CD4-positive, alpha-beta T cell treated with Interleukin-10 for 1 hour (primary cell): ENCODE results near the gene GLYR1.
A peak's percentile ranks its signal among the peaks of the same experiment; 100 is the strongest.
"Not testable (repeated sequence)": the region's sequence is repeated elsewhere in the genome, so short reads cannot be mapped to it uniquely, and the experiment has no call there.

ENCODE experiments used
- DNase-seq: peaks from one replicate; pipeline ENCODE4 v3.0.0-alpha.2; 2020

Gene GLYR1

DNA sequence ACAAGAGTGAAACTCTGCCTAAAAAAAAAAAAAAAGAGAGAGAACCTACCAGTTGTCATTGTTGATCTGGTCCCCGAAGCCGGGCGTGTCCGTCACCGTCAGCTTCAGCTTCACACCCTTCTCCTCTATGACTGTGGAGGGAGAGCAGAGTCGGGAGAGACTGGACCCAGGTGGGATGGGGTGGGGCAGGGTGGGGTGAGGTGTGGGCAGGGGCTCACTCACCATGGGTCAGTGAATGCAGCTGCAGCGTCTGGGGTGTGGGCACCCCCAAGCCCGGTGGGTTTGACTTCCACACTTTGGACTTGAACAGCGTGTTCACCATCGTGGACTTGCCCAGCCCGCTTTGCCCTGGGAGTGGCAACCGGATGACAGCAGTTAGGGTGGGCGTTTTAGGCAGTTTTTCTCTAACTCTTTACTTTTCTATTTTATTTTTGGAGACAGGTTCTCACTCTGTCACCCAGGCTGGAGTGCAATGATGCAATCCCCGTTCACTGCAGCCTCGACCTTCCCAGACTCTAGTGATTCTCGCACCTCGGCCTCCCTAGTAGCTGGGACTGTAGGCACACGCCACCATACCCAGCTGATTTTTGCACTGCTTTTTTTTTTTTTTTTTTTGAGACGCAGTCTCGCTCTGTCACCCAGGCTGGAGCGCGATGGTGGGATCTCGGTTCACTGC lies 61.2 kb downstream of the GLYR1 start:
- DNase-seq: no peak

DNA sequence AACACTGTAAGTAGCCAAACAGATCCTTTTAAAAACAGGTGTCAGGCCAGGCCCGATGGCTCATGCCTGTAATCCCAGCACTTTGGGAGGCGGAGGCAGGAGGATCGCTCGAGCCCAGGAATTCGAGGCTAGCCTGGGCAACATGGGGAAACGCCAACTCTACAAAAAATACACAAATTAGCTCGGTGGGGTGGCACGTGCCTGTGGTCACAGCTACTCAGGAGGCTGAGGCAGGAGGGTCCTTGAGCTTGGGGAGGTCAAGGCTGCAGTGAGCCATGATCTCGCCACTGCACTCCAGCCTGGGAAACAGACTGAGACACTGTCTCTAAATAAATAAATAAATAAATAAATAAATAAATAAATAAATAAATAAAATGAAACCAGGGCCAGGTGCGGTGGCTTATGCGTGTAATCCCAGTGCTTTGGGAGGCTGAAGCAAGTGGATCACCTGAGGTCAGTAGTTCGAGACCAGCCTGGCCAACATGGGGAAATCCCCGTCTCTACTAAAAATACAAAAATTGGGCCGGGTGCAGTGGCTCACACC lies 62.6 kb downstream of the GLYR1 start:
- not testable (repeated sequence) for DNase-seq

DNA sequence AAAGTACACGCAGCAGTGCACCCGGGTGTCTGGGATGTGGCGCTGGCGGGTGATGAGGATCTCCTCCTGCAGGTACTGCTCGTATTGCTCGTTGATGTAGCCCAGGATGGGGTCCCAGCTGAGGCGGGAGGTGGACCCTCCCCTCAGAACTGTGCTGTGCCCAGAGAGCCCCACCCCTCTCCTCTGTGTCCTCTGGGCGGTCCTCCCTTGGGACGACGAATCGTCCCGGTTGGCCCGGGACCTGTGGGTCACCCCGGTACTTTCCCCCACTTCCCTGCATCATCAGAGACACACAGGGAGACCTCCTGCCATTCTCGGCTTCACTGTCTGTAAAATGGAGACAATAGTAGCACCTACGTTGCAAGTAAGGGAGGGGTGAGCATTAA lies 63.1 kb downstream of the GLYR1 start:
- no peak for DNase-seq

DNA sequence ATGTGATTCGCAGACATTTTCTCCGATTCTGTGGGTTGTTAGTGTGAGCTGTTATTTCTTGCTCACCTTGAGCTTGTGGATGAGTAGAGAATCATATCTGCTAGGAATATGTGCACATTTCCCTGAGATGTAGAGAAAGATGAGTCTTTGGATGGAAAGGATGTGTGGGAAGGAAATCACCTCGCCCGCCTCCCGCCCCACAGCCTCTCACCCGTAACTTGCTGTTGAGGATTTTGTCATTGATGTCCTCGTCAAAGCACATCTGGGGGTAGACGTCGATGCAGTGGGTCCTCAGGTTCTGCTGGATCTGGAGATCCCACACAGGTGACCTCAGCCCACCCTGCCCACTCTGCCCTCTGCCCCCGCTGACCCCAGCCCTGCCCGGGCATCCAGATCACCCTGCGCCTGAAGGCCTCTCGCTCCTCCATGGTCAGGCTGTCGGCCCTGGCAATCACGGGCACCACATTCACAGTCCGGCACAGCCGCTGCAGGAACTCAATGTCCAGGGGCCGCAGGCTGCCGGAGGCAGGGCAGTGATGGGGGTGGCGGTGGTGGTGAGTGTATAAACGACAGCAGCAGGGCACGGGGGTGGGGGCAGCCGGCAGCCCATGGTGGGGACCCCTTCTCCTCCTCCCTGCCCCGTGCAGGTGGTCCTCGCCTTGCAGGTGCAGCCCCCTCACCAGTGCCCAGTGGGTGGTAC lies 63.7 kb downstream of the GLYR1 start:
- no peak for DNase-seq

DNA sequence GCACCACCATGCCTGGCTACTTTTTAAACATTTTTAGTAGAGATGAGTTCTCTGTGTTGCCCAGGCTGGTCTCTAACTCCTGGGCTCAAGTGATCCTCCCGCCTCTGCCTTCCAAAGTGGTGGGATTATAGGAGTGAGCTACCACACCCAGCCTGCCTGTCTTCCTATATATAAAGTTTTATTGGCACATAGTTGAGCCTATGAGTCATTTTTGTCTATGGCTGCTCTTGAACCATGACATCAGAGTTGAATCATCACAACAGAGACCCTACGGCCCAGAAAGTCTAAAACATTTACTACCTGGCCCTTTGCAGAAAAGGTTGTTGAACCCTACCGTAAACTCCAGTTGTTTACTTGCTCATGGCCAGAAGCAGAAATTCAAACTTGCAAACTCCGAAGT lies 66.9 kb downstream of the GLYR1 start:
- DNase-seq: no peak

DNA sequence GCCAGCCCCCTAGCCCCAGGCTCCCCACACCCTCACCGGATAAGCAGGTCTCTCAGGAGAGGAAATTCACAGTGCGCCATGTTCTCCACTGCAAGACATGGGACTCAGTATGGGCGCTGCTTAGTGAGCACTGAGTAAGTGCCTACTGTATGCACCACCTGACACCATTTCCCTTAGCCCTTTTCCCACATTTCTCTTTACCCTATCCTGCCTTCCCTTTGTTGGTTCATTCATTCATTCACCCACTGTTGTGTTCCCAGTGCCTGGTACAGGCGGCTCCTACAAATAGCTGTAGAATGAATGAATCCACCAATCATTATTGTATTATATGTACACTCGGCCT lies 69.1 kb downstream of the GLYR1 start:
- DNase-seq: no peak

DNA sequence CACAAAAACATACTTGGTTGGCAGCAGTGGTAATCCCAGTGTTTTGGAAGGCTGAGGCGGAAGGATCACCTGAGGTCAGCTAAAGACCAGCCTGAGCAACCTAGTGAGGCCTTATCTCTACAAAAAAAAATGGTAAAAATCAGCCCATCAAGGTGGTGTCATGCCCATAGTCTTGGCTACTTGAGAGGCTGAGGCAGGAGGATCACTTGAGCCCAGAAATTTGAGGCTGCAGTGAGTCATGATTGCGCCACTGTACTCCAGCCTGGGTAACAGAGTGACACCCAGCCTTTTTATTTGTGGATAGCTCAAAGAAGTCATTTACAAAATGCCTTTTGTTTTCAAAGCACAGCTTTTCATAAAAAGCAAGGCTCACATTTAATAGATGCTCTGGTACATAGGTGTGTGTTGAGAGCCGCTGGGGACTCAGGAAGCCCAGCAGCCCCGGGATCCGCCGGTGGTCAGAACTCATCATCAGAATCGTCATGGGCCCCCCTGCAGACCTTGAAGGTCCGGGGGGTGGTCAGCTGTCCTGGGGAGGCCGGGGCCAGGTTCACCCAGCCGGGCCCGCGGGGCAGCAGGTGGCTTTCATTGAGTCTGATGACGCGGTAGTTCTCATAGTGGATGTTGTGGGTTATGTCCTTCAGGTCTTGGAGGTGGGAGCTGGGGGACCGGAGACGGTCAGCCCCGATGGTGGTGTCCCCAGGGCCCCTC lies 69.6 kb downstream of the GLYR1 start:
- no peak for DNase-seq

DNA sequence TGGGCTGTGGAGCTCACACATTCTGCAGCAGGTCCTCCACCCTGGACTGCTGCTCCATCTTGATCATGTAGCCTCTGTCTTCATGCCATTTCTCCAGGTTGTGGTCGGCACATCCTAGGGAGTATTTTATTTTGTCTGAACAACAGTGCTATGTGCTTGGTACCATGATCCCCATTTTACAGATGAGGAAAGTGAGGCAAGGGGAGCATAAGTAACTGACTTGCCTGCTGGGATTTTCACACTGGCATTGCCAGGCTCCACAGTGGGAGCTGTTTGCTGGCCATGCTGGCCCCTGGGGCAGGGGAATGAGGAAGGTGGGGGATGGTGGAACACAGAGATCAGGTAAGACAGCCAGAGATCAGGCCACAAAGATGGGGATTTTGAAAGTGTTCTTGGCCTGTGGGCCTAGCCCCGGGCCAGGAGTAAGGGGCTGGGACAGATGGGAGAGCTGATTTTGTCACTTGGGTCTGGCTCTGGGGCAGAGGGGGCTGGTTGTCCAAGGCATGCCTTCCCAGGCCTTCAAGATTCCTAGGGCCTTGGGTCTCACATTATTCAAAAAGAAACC lies 70.9 kb downstream of the GLYR1 start:
- DNase-seq: no peak

DNA sequence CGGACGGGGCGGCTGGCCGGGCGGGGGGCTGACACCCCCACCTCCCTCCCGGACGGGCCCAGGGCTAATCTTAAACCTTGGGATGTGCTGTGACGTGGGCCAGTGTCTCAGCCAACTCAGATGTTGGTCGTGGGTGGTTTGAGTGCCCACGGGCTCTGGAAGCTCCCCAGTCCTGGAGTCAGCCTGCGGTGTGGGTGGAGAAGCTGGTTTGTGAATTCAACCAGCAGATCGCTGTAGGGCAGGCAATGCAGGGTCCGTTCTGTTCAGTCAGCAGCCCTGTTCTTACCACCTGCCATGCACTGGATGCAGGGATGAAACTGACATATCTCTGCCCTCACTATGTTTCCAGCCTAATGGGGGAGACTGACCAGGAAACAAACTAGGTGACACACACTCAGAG lies 72.1 kb downstream of the GLYR1 start:
- no peak for DNase-seq

DNA sequence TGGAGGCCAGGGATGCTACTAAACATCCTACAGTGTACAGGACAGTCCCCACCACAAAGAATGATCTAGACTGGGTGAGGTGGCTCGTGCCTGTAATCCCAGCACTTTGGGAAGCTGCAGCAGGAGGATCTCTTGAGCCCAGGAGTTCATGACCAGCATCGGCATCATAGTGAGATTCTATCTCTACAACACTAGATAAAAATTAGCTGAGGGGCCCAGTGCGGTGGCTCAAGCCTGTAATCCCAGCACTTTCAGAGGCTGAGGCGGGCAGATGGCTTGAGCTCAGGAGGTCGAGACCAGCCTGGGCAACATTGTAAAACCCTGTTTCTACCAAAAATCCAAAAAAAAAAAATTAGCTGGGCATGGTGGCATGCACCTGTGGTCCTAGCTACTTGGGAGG lies 74.7 kb downstream of the GLYR1 start:
- DNase-seq: no peak

DNA sequence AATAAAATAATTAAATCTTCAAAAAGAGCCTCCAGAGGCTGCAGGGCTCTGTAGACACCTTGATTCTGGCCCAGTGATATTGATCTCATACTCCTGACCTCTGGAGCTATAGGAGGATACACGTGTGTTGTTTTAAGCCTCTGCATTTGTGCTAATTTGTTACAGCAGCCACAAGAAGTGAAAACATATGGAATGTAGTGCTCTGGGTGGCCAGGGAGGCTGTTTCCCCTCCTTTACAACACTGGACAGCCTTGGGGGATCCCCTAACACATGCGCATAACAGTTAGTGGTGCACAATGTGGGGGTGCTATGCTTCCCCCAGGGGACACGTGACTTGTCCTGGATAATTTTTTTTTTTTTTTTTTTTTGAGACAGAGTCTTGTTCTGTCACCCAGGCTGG lies 75.4 kb downstream of the GLYR1 start:
- no peak for DNase-seq

DNA sequence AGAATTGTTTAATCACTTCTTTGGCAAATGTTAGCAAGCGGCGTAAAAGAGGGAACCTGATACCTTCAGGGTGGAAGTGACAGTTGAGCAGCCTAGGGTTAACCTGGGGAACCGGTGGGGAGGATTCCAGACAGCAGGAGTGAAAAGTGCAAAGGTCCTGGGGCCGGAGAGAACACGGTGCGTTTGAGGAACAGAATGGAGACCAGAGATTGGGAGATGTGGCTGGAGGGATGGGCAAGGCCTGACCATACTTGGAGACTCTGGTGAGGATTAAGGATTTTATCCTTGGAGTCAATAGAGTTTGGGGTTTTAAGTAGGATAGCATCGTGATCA lies 77.8 kb downstream of the GLYR1 start:
- DNase-seq: no peak

DNA sequence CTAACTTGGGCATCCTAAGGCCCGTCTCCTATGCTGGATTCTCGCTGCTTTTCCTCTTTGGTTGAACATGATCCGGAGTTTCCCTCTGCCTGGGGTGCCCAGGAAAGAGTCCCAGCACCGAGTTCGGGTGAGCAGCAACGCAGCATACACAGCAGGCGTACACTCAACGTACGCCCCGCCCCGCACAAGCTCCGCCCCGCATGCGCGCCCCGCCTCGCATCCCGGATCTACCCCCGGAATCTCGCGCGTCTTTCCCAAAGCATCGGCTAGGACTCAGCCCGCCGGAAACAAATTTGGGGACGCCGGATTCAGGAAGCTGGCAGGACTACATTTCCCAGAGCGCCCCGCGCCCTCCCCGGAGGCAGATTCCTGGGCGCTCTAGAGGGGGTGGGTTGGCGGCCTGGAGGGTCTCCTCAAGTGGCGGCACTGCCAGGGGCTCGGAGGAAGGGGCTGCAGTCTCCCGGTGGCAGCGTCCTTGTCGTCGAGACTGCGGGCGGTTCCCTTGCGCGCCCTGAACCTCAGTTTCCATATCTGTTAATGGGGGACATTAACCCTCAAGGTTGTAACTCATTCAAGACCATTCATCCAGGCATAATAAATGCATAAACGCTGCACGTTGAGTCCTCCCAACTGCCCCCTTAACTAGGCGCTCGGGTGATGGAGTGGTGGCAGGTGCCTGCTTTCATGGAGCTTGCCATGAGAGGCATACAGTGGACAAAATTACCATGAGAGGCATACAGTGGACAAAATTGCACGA lies 78.4 kb downstream of the GLYR1 start:
- peak; percentile 90 for DNase-seq

DNA sequence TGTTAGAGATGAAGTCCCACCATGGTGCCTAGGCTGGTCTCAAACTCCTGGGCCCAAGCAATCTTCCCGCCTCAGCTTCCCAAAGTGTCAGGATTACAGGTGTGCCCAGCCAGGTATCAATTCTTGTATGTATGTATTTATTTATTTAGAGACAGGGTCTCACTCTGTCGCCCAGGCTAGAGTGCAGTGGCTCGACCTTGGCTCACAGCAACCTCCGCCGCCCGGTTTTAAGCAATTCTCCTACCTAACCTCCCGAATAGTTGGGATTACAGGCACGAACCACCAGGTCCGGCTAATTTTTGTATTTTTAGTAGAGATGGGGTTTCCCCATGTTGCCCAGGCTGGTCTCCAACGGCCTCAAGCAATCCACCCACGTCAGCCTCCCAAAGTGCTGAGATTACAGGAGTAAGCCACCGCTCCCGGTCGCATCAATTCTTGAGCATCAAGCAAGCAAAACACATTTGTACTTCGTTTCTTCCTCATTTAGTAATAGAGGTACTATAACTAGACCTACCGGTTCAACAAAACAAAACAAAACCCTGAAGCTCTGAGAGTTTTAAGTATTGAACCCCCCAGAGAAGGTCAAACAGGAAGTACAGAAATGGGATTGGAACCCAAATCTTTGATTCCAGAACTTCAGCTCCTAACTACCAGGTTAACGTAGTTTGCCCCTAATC lies 79.1 kb downstream of the GLYR1 start:
- no peak for DNase-seq

DNA sequence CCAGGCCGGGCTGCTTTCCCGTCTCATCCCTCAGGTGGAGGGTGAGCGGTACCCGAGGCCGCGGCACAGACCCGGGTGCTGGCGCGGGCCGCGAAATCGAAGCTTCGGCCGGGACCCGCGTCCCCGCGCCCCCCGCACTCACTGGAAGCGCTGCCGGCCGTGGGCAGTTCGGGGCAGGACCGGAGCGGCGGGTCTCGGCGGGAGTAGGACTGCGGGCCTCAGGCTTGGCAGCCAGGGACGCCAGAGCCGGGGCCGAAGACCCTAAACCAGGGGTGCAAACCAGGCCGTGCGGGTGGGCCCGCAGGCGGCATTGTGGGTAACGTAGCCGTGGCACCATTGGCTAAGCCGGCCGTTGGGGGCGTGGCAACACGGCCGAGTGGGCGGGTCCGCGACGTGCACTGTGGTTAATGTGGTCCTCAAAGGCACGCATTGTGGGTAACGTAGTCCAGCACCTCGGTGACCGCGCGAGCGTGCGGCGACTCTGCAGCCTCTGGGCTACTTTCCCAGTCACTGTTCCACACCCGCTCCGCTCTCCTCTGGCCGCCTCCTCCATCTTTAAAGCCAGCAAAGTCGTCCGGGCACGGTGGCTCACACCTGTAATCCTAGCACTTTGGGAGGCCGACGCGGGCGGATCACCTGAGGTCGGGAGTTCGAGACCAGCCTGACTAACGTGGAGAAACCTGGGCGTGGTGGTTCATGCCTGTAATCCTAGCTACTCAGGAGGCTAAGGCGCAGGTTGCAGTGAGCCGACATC lies 80.0 kb downstream of the GLYR1 start, which contains the start of gene ZNF500:
Gene ZNF500 (minus strand): TSS at position 288 of the 754 bp plus-strand sequence. CDS start 1,184 bp downstream, outside the sequence.
- DNase-seq: peak; percentile 97

DNA sequence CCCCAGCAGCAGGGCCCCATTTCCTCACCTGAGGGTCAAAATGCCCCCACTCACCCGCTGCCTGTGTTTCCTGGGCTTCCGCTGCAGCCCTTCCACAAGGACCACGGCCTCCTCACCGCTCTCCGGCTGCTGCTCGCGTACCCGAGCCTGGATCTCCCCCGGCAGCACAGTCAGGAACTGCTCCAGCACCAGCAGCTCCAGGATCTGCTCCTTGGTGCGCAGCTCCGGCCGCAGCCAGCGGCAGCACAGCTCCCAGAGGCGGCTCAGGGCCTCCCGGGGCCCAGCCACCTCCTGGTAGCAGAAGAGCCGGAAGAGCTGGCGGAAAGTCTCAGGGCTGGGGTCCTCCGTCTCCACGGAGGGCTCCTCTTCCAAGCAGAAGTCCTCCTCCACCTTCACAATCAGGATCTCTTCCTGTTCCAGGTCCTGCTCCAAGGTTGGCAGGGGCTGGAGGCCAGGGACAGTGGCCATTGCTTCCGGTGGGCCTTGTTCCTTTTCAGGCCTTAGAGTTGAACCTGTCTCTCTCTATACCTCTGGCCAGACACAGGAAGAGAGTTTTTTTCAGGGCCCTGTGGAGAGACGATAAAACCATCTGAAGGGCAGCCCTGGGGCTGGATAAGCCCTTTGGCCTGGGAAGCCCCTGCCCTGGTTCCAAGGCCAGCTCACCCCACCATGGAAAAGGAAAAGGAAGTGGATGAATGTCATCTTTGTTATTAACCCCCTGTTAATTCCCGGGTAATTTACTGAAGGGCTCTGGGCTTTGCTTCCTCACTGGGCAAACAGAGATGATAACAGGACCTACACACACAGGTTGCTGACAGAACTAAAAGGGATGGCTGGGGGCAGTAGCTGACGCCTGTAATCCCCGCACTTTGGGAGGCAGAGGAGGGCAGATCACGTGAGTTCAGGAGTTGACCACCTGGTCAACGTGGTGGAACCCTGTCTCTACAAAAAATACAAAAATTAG lies 81.3 kb downstream of the GLYR1 start:
- DNase-seq: no peak

DNA sequence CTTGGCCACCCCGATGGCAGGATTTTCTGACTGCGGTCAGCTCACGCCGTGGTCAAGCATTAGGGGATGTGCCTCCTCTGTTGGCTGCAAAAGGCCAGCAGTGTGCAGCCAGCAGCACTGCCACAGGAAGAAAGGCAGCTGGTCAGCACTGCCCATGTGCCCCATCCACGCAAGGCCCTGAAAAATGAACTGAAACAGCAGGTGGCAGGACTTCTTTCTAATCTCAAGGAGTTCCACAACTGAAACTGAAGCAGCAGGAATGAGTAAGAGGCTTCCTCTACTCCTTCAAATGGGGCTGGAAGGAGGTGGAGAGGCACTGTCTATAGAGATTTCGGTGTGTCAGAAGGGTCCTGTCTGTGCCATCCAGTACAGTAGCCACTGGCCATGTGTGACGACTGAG lies 83.3 kb downstream of the GLYR1 start:
- DNase-seq: no peak

DNA sequence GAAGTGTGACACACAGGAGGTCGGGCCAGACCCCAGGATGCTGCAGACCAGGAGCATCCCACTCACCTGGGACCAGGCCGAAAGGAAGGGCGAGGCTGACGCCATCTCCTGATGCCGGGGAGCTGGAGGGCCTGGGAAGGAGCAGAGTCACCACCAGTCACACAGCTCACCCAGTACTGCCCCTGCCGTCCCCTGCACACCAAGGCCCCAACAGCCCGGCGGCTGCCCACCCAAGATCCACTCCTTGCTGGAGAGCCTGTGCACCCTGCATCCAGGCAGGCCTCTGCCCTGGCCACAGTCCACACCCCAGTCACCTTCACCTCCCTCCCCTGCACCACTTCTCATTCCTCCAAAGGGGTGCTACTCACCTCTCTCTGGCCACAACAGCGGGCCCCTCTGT lies 84.9 kb downstream of the GLYR1 start:
- DNase-seq: no peak

DNA sequence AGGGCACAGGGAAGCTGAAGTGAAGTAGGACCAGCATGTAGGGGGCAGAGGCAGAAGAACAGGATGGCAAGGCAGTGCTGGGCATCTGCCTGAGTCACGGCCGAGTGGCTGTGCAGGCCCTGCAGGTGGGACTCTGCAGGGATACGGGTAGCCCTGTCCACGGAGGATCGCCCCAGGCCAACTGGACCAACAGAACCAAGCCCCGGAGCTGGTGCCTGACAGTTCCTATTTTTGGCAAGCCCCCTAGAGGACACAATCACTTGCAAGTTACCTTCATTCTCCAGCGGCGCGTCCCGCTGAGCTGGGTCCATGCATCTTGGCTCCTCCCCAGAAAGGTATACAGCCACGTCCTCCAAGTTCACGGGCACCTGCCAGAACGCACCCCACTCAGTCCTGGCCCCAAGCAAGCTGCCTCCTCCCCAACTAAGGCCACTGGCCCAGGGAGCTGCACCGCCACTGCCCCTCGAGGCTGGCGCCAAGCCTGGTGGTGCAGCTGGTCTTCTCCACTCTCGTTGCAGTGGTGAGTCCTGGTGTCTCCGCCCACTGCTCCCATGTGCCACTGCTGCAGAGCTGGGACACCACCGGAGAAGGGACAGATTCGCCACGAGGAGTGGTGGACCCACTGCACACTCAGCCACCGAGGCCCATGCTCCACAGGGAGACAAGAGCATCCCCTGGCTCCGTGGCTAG lies 86.7 kb downstream of the GLYR1 start:
- no peak for DNase-seq

DNA sequence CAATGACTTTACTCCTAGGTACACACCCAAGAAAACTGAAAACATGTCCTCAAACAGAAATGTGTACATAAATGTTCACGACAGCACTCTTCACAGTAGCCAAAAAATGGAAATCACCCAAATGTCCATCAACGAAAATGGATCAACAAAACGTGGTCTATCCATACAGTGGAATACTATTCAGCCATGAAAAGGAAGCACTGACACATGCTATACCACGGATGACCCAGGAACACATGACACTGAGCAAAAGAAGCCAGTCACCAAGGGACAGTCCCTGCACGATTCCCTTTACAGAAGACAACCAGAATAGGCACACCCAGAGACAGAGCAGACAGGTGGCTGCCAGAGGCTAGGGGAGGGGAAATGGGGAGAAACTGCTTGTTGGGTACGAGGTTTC lies 91.4 kb downstream of the GLYR1 start:
- no peak for DNase-seq
